Lung (tissue), 12 donors: ENCODE data around the gene CCR5. TPM values are rescaled to one million over a fixed set of nuclear protein-coding genes. Genes with fewer than 3 reads are reported as not detected.

Experiments
- ATAC-seq: fragments of 200-7000 bp; cut with Tn5 transposase; one replicate; pipeline ENCODE4 v1.9.1; 2020; ENCODE audit warnings: moderate number of reproducible peaks; ENCODE audit not compliant: insufficient read depth, low FRiP score
- DNase-seq, 3 donors: peaks; one replicate each; pipeline ENCODE4 v3.0.0-alpha.2; 2013 to 2017
- H3K27ac ChIP-seq, 2 donors: one replicate each; pipeline ENCODE4 v1.5.1; 2013; ENCODE audit warnings: mild to moderate bottlenecking in 2 of 2, moderate library complexity in 2 of 2, control low read depth in 1 of 2, inconsistent platforms in 1 of 2, low read depth in 1 of 2, low read length in 1 of 2
- H3K27me3 ChIP-seq, 3 donors: one replicate each; pipeline ENCODE4 v1.5.1; 2013; ENCODE audit warnings: low read length in 2 of 3; ENCODE audit not compliant: control insufficient read depth in 3 of 3, insufficient read depth in 3 of 3
- H3K36me3 ChIP-seq, 4 donors: one replicate each; pipeline ENCODE4 v1.5.1; 2013; ENCODE audit warnings: low read length in 4 of 4, mild to moderate bottlenecking in 1 of 4, moderate library complexity in 1 of 4; ENCODE audit not compliant: control insufficient read depth in 4 of 4, insufficient read depth in 4 of 4
- H3K4me1 ChIP-seq, 5 donors: one replicate each; pipeline ENCODE4 v1.5.1; 2013; ENCODE audit warnings: low read length in 5 of 5, mild to moderate bottlenecking in 2 of 5, moderate library complexity in 1 of 5; ENCODE audit not compliant: control insufficient read depth in 5 of 5, insufficient read depth in 5 of 5
- H3K4me3 ChIP-seq: one replicate; pipeline ENCODE4 v1.5.1; 2013; ENCODE audit warnings: mild to moderate bottlenecking, control low read depth, moderate library complexity
- H3K9ac ChIP-seq, 2 donors: one replicate each; pipeline ENCODE4 v1.5.1; 2013; ENCODE audit warnings: low read length in 2 of 2, control low read depth in 1 of 2; ENCODE audit not compliant: insufficient read depth in 1 of 2
- H3K9me3 ChIP-seq, 4 donors: one replicate each; pipeline ENCODE4 v1.5.1; 2013; ENCODE audit warnings: low read length in 3 of 4, mild to moderate bottlenecking in 1 of 4, moderate library complexity in 1 of 4; ENCODE audit not compliant: control insufficient read depth in 4 of 4, insufficient read depth in 3 of 4
- CTCF ChIP-seq: IDR thresholded peaks from 2 replicates; pipeline ENCODE4 v1.5.1; 2012; ENCODE audit warnings: mild to moderate bottlenecking; ENCODE audit errors: control extremely low read depth, extremely low read depth
- WGBS, 2 donors: extraction: QIAGEN DNeasy Blood & Tissue Kit; methylation state at CpG; one replicate each; pipeline ENCODE4 v1.1.7; 2013; 5-methylcytosine and 5-hydroxymethylcytosine counted together
- polyA plus RNA-seq, 2 donors: library from polyadenylated mRNA; stranded (reverse); fragments of 200-250 nt; gene quantifications; one replicate each; pipeline ENCODE4 v1.2.1, GENCODE V29; 2013
- total RNA-seq, 2 donors: library from RNA; depleted of rRNA in 1 of 2; stranded (reverse); fragments of >200 nt in 1 of 2; gene quantifications; one replicate each; pipeline ENCODE4 v1.2.1, GENCODE V29; 2014 to 2021
- donor health status: control.
- donor health status: control.
- donor health status: Bipolar disorder and iron deficiency.
- donor health status: healthy.
- donor health status: DM: yes; HTN: yes; CAD: no.

Gene CCR5
- total and polyA plus RNA-seq, 4 donors = 2.2 to 16.6 (median 3.6) TPM

GRCh38 chr3:46353090-46353489 lies 17.7 kb upstream of the CCR5 start:
- H3K9me3 ChIP-seq = no peaks in the 10 kb centered on the region
- H3K36me3 ChIP-seq = no peaks in the 10 kb centered on the region
- H3K9ac ChIP-seq = no peak overlapping the region
- TF ChIP-seq CTCF = no peak
- peaks cover 0 to 14% (median 0%) of the 10 kb centered on the region in 3 donors for H3K27me3 ChIP-seq
- ATAC-seq = no peak
- H3K4me3 ChIP-seq = no peak overlapping the region
- no peak overlapping the region for H3K27ac ChIP-seq
- no peak for DNase-seq
- whole genome bisulfite sequencing, 2 donors = 82 to 86% methylated on average over 4 of the region's 4 CpGs
- H3K4me1 ChIP-seq = peaks cover 0 to 3% (median 0%) of the 10 kb centered on the region in 5 donors

DNA sequence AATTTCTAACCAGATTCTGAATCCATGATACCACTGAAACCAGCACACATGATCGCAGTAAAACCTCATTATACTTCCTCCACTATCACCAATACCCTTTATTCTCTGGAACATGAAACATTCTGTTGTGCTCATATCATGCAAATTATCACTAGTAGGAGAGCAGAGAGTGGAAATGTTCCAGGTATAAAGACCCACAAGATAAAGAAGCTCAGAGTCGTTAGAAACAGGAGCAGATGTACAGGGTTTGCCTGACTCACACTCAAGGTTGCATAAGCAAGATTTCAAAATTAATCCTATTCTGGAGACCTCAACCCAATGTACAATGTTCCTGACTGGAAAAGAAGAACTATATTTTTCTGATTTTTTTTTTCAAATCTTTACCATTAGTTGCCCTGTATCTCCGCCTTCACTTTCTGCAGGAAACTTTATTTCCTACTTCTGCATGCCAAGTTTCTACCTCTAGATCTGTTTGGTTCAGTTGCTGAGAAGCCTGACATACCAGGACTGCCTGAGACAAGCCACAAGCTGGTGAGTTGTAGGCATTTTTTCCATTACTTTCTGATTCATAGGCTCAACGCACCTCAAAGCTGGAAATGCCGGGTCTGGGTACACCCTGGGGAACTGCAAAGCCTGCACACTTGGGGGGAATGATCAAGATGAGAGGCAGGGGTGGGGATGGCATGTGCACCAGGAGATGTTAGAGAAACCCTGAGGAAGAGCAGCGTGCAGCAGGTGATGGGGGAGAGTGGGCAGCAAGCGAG lies 16.9 kb upstream of the CCR5 start, which contains the start of gene CCR2:
Gene CCR2 (plus strand): TSS at position 465 of the 764 bp plus-strand sequence. CDS start 3,417 bp downstream, outside the sequence.
- peaks cover 0 to 11% (median under 1%) of the 10 kb centered on the region in 3 donors for H3K27me3 ChIP-seq
- no peak within 1 kb of the TSS for H3K9ac ChIP-seq
- ATAC-seq (no peak), DNase-seq (no peak)
- H3K4me3 ChIP-seq = no peak within 1 kb of the TSS
- H3K4me1 ChIP-seq = peaks cover 0 to 4% (median 0%) of the 10 kb centered on the region in 5 donors
- 45 to 66% methylated on average over 7 of the region's 7 CpGs for WGBS, 2 donors
- peak within 1 kb of the TSS in 1 of 2 donors; percentile 55 for H3K27ac ChIP-seq
- no peak for TF ChIP-seq CTCF
- no peaks in the 10 kb centered on the region for H3K36me3 ChIP-seq
- no peaks in the 10 kb centered on the region for H3K9me3 ChIP-seq

DNA sequence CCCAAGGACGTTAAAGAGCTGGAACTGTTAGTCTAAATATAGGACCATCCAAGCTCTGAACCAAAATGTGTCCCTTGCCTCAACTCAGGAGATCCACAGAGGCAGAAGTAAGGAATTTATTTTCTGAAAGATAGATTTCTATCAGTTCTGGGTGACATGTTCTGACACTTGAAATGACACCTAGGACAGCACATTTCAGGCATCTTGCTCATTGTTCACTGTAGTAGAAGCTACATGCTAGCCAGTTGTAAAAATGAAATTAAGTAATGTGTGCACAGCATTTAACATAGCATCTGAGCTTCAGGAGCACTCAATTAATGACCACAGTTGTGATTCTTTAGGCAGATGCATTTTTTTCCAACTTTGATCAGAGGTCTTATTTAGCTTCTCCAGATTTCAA lies 16.3 kb upstream of the CCR5 start:
- Histone ChIP-seq H3K9ac (no peak overlapping the region), H3K36me3 (no peaks in the 10 kb centered on the region), H3K27me3 (peaks cover 0 to 11% (median 2%) of the 10 kb centered on the region in 3 donors), H3K27ac (peak overlapping the region in 1 of 2 donors; percentile 55), H3K9me3 (no peaks in the 10 kb centered on the region), H3K4me3 (no peak overlapping the region), H3K4me1 (peaks cover 0 to 4% (median 0%) of the 10 kb centered on the region in 5 donors)
- ATAC-seq (no peak), DNase-seq (no peak)
- TF ChIP-seq CTCF = no peak
- WGBS, 2 donors = 54% methylated on average over 1 of the region's 1 CpG
